ENCODE data around the gene FCHO1.
"Not testable (repeated sequence)": the region's sequence is repeated elsewhere in the genome, so short reads cannot be mapped to it uniquely, and the experiment has no call there.

The FCHO1 gene

GRCh38 chr19:17794412-17794730 lies 43.1 kb downstream of the FCHO1 start:
- no peak for DNase-seq (ENCODE audit: low read depth)

GRCh38 chr19:17794731-17795494 lies 43.6 kb downstream of the FCHO1 start, which contains the start of gene B3GNT3:
Gene B3GNT3 (plus strand): TSS chr19:17795138. CDS start chr19:17807808, 12,670 bp downstream.
- DNase-seq (ENCODE audit: low read depth): no peak

DNA sequence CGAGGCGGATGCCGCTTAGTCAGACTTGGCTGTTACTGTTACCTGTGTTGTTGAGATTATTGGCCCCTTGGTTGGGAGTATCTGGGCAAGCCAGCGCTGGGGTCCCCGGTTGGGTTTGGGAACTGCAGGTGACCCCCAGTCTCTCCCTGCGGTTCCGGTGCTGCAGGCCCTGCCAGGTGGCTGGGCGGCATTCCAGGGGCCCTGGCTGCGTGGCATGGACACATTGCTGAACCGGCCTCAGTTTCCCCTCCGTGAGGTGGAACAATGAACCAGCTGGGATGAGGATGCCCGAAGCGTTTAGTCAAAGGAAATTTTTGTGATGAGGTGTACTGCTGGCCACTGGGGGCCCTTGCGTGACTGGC lies 44.2 kb downstream of the FCHO1 start:
- no peak for DNase-seq (ENCODE audit: low read depth)

DNA sequence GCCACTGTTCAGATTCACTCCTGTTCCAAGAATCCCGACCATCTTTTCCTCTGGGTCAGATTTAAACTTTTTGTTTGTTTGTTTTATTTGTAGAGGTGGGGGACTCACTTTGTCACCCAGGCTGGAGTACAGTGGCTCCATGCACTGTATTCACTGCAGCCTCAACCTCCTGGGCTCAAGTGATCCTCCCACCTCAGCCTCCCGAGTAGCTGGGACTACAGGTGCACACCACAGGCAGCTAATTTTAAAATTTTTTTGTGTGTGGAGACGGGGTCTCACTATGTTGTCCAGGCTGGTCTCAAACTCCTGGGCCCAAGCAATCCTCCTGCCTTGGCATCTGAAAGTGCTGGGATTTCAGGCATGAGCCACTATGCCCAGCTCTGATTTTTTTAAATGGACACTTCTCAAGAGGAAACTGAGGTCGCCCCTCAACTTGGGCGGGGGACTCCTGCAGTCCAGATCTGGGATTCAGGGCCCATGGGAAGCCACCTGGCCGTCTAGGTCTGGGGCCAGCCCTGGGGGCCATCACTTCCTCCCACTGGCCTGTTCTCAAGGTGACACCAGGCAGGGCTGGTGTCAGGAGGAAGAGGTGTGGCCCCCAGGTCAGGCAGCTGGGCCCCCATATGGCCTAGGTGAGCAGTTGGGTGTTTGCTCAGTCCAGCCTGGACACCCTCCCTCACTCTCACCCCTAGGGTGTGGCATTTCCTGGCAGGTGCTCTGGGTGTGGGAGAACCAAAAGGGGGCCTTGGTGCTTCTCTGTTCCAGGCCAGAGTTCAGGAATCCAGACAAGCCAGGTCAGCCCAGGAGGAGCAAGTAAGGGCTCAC lies 44.9 kb downstream of the FCHO1 start:
- DNase-seq (ENCODE audit: low read depth): no peak

GRCh38 chr19:17796838-17797423 lies 45.7 kb downstream of the FCHO1 start:
- no peak for DNase-seq (ENCODE audit: low read depth)

DNA sequence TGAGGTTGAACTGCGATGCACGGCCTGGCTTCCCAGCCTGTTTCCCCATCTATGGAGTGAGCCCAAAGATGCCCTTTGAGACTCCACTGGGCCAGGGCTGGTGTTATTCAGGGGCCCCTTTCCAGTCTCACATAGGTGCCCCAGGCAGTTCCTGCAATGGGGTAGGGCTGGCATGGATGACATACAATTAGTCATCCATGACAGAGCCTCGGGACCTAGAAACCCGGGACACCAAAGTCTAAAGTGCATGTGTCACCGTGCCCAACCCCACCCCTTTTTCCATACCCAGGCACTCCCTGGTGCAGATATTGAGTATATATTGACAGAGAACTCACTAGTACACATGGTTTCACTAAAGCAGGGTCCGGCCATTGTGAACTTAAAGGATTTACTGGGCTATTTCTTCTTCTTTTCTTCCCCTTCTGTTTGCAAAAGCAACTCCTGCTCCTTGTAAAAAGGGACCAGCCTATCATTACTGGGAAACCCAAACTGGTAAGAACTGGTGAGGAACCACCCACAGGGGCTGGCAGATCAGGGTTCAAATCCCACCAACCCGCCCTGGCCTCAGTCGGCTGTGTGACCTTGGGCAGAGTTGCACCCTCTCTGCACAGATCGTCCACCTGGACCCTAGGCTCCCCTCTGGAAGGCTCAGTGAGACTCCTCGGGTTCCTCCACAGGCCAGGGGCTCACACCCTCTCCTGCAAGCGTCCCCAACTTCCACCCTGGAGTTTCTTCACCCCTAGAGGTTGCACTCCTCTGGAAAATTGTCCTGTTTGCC lies 46.3 kb downstream of the FCHO1 start:
- DNase-seq (ENCODE audit: low read depth): peak; percentile 44

DNA sequence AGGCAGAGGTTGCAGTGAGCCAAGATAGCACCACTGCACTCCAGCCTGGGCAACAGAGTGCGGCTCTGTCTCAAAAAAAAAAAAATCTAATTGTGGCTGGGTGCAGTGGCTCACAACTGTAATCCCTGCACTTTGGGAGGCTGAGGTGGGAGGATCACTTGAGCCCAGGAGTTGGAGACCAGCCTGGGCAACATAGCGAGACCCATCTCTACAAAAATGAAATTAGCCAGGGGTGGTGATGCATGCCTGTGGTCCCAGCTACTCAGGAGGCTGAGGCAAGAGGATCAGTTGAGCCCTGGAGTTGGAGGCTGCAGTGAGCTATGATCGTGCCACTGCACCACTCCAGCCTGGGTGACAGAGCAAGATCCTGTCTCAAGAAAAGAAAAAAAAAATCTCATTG lies 47.3 kb downstream of the FCHO1 start:
- not testable (repeated sequence) for DNase-seq (ENCODE audit: low read depth)

GRCh38 chr19:17802137-17802858 lies 51.0 kb downstream of the FCHO1 start:
- DNase-seq (ENCODE audit: low read depth): no peak

GRCh38 chr19:17803264-17803896 lies 52.1 kb downstream of the FCHO1 start:
- no peak for DNase-seq (ENCODE audit: low read depth)

DNA sequence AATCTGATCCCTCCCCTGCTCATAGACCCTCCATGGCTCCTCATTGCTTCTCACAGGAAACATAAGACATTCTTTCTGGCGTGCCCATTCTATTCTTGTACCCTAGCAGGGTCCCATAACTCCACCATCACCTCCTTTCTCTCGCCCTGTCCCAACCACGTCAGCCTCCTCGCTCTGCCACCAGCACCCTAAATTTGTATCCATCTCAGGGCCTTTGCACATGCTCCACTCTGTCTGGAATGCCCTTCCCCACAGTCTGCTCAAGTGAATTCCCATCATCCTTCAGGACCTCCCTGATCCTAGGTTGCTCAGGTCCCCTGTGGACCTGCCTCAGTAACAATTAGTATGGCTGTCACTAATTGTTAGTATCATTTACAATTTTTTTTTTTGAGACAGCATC lies 54.1 kb downstream of the FCHO1 start:
- DNase-seq (ENCODE audit: low read depth): no peak

DNA sequence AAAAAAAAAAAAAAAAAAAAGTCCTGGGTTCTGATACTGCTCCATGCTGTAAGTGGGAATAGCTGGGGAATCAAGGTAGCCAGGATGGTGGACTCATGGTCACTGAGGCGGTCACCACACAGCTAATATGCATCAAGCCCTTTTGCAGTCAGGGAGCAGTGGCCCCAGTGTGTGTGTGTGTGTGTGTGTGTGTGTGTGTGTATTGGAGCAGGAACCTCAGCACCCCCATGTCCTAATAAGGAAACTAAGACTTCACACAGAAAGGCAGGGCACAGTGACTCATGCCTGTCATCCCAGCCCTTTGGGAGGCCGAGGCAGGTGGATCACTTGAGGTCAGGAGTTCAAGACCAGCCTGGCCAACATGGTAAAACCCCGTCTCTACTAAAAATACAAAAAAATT lies 55.7 kb downstream of the FCHO1 start:
- no peak for DNase-seq (ENCODE audit: low read depth)

DNA sequence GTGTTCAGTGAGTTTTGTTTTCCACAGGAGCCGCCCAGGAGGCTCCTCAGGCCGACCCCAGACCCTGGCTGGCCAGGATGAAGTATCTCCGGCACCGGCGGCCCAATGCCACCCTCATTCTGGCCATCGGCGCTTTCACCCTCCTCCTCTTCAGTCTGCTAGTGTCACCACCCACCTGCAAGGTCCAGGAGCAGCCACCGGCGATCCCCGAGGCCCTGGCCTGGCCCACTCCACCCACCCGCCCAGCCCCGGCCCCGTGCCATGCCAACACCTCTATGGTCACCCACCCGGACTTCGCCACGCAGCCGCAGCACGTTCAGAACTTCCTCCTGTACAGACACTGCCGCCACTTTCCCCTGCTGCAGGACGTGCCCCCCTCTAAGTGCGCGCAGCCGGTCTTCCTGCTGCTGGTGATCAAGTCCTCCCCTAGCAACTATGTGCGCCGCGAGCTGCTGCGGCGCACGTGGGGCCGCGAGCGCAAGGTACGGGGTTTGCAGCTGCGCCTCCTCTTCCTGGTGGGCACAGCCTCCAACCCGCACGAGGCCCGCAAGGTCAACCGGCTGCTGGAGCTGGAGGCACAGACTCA lies 56.5 kb downstream of the FCHO1 start:
- DNase-seq (ENCODE audit: low read depth): no peak

- DNase-seq (ENCODE audit: low read depth): no peak
These were observed 59.8 kb downstream of the FCHO1 start for GRCh38 chr19:17811103-17811502.

- no peak for DNase-seq (ENCODE audit: low read depth)
These were observed 60.4 kb downstream of the FCHO1 start for GRCh38 chr19:17811681-17812080.

DNA sequence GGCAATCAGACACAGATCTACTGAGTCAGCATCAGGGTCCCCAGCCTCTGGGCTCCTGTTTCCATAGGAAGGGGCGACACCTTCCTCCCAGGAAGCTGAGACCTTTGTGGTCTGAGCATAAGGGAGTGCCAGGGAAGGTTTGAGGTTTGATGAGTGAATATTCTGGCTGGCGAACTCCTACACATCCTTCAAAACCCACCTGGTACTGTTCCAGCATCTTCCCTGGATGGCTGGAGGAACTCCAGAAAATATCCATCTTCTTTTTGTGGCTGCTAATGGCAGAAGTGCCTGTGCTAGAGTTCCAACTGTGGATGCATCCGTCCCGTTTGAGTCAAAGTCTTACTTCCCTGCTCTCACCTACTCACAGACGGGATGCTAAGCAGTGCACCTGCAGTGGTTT lies 60.8 kb downstream of the FCHO1 start:
- no peak for DNase-seq (ENCODE audit: low read depth)

- no peak for DNase-seq (ENCODE audit: low read depth)
These were observed 66.5 kb downstream of the FCHO1 start for GRCh38 chr19:17817668-17818363.

DNA sequence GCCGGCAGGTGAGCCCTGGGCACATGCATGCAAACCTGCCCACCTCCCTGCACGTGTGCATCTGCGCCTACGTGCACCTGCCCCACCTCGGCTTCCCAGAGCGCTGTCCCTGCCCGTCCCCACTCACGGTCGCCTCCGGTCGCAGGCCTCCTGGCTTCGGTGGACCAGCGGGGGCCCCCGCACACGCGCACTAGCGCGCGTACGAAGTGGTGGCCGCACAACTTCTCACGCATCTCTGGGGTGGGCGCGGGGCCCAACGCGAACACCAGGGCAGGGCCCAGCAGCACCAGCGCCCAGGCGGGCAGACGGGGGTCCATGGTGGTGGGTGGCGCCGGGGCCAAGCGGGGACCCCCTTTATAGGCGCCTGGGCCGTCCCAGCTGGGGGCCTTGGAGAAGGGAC lies 69.9 kb downstream of the FCHO1 start, which contains the start of gene INSL3:
Gene INSL3 (minus strand): TSS at position 330 of the 400 bp plus-strand sequence. CDS start 13 bp downstream, at position 317.
- DNase-seq (ENCODE audit: low read depth): no peak

DNA sequence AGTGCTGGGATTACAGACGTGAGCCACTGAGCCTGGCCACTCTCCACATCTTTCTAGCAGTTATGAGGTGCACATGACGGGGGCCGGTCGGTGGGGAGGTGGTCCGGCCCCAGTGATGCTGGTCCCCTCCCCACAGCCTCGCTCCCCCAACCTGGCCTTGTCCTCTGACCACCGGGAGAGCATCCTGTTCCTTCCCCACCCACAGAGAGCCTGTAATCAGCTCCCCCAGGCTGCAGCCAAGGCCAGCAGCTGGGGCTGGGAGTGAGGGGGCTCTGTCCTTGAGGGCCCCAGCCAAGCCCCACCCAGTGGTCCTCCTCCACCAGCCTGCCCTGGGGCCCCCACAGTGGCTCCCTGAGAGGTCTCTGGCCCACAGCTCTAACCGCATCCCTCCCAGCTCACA lies 73.1 kb downstream of the FCHO1 start:
- no peak for DNase-seq (ENCODE audit: low read depth)

- no peak for DNase-seq (ENCODE audit: low read depth)
These were observed 75.3 kb downstream of the FCHO1 start for GRCh38 chr19:17826508-17827056.

Data from stimulated activated CD4-positive, alpha-beta T cell treated with anti-CD3 and anti-CD28 coated beads, Interleukin-2, amount 100 ng/mL, for 4 hours (primary cell).